ENCODE data around the gene CCL17.

DNA sequence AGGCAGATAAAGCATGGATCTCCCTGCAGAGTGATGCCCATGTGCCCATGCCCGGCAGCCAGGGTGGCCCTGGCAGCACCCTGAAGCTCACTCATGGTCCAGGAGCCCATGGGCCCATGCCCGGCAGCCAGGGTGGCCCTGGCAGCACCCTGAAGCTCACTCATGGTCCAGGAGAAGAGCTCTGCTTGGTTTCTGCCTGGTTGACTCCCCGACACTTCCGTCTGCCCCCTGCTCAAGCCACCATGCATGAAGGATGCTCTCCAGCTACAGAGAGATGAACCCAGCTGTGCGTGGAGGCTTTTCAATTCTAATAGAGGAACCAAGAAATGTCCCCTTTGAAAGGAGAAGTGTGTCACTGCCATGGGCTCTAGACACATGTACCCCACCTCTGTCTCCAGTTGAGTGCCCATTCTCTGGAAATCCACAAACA is 8.7 kb downstream of the CCL17 start:
- TF ChIP-seq POLR2A (IDR thresholded peaks at IDR 0.05), result no peak
- TF ChIP-seq, protein P1, sequence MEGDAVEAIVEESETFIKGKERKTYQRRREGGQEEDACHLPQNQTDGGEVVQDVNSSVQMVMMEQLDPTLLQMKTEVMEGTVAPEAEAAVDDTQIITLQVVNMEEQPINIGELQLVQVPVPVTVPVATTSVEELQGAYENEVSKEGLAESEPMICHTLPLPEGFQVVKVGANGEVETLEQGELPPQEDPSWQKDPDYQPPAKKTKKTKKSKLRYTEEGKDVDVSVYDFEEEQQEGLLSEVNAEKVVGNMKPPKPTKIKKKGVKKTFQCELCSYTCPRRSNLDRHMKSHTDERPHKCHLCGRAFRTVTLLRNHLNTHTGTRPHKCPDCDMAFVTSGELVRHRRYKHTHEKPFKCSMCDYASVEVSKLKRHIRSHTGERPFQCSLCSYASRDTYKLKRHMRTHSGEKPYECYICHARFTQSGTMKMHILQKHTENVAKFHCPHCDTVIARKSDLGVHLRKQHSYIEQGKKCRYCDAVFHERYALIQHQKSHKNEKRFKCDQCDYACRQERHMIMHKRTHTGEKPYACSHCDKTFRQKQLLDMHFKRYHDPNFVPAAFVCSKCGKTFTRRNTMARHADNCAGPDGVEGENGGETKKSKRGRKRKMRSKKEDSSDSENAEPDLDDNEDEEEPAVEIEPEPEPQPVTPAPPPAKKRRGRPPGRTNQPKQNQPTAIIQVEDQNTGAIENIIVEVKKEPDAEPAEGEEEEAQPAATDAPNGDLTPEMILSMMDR (IDR thresholded peaks at IDR 0.05), result no peak

All from suprapubic skin (tissue), 3 donors.